Stimulated activated CD4-positive, alpha-beta T cell treated with anti-CD3 and anti-CD28 coated beads, Interleukin-4, amount 100 ng/mL, for 1 hour (primary cell): ENCODE results near the gene TMEM238.
"Not testable (repeated sequence)": the region's sequence is repeated elsewhere in the genome, so short reads cannot be mapped to it uniquely, and the experiment has no call there.

Experiments
- DNase-seq: peaks from one replicate; pipeline ENCODE4 v3.0.0-alpha.2; 2020

Gene TMEM238, protein sequence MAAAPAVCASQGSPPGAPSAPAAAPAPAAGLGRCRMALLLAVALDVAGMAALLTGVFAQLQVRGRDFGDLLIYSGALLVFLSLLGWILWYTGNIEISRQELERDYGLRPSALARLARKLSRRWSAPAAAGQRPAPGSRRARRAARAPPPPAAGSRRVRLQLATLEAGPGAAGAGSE

DNA sequence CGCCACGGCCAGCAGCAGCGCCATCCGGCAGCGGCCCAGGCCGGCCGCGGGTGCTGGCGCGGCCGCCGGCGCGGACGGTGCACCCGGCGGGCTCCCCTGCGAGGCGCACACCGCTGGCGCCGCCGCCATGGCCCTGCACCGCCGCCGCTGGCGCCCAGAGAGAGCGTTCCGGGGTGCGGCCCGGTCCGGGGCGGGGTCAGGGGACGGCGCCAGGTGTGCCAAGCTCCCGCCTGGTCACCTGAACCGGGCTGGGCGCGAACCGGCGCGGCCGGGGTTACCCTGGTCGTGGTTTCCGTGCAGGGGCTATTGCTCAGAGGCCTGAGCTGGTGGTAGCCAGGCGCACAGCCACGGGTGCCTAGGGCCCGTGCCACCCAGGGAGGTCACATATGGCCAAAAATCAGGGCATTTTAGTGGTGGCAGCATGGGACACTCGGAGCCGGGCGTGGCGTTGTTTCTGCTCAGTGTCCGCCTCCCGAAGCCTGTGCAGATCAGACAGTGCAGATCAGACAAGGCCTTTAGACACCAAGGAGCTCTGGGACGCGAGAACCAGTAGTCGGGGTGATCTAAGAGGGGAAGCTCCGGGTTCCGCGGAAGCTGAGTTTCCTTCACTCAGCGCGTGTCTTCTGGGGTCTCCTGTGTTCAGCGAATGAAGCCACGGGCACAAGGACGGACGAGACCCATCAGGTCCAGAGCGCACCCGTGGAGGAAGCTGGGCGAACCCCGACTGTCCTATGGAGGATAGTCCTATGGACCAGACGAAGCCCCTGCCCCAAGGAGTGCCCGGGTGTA, at the start of gene TMEM238:
TMEM238 (minus strand) TSS at position 162 of the 789 bp plus-strand sequence; CDS start at position 129, 33 bp downstream.
- DNase-seq: peak; percentile 50

DNA sequence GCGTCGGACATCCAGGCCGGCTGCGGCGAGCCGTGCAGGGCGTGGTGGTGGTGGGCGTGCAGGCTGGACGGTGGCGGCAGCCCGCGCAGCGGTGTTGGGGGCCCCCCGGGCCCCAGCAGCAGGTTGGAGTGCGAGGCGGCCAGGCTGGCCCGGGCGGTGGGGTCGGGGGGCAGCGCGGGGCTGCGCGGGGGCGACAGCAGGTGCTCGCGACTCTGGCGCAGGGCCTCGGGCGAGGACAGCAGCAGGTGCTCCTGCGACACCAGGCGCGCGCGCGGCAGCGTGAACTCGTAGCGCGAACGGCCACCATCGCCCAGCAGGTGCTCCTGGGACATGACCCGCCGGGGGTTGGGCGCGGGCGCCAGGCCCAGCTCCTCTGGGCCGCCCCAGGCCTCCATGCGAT, 49.2 kb upstream of the TMEM238 start:
- DNase-seq: no peak

DNA sequence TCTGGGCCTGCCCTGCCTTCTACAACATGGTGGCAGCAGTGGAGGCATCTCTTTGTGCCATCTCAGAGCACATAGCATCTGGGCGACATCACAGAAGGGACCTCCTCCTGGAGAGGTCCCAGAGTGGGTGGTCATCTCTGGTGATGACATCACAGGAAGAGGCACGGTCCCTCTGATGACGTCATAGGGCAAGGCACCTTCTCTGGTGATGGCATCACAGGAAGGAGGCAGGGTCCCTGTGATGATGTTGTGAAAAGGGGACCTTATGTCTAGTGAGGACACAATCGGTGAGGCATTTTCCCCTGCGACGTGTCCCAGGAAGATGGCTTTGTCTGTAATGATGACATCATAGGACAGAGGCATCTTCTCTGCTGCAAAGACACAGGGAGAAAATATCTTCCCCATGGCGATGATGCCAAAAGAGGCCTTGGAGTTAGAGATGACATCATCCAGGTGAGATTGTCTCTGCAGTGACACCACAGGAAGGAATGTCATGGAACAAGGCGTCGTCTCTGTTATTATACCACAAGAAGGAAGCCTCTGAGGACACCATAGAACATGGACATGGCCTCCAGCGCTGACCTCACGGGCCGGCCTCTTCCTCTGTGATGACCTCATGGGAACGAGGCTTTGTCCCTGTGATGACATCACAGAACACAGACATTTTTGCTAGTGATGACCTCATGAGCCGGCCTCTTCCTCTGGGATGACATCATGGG, 48.3 kb upstream of the TMEM238 start:
- no peak for DNase-seq

GRCh38 chr19:55431183-55431582, 47.1 kb upstream of the TMEM238 start:
- DNase-seq: no peak

DNA sequence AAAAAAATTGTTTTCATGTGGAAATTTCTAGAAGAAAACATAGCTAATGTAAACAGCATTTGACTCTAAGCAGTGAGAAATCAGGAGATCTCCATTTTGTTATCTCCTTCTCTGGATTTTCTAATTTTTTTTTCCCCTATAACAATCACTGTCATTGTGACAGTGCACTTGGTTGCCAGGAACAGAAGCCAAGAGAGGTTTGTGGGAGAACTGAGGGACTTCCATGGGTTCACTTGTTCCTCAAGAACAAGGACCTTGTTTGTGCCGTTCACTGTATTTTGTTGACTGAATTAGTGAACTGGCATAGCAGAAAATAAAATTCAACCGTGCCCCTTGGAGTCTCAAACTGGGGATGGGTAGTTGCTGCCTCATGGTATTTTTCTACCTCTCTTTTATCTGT, 42.0 kb upstream of the TMEM238 start:
- no peak for DNase-seq

DNA sequence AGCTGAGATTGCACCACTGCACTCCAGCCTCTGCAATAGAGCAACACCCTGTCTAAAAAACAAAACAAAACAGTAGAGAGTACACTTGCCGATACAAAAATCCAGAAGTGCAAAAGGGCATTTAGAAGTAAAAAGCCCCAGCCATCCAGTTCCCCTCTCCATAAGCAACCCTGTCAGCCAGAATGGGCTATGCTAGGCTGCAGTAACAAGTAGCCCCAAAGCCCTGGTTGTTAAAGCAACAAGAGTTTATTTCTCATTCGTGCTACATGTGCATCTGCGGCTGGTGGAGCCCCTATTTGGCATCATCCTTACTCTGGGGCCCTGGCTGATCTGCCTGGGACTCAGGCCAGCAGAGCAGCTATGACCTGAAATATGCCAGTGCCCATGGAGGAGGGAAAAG, 40.4 kb upstream of the TMEM238 start:
- DNase-seq: no peak

GRCh38 chr19:55423225-55424005, 39.3 kb upstream of the TMEM238 start:
- DNase-seq: no peak

DNA sequence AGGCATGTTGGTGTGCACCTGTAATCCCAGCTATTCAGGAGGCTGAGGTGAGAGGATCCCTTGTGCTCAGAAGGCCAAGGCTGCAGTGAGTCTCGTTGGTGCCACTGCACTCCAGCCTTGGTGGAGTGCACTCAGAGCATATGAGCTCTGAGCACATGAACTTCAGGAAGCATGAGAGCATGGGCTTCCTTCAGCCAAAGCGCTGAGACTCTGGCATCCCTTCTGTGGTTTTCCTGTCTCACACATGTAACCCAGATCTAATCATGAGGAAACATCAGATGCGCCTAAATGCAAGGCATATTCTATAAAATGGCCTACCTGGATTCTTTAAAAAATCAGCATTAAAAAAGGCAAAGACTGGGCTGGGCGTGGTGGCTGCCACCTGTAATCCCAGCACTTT, 37.2 kb upstream of the TMEM238 start:
- not testable (repeated sequence) for DNase-seq

DNA sequence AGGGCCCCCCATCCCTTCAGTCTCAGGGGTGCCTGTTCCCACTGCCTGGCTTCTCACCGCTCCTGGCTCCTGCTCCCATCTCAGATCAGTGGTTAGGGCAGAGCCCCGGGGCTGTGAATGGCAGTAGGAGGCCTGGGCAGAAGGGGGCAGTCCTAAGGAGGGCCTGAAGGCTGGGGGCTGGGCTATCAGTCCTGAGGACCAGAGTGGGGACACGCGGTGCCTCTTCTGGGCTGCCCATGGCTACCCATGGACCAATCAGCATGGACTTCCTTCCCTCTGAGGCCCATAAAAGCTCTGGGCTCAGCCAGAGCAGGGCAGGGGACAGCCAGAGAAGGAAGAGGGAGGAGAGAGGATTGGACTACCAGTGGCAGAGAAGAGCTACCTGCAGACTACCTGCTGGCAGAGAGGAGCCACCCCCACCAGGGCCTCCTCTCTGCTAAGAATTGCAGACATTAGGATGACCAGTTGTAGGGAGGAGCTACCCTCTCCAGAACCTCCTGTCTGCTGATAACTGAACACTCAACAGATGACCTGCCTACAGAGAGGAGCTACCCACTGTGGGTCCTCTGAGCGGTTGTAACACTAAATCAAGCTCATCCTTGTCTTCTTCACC, 35.6 kb upstream of the TMEM238 start:
- DNase-seq: no peak

- no peak for DNase-seq
These were observed 35.0 kb upstream of the TMEM238 start for GRCh38 chr19:55419103-55419502.

GRCh38 chr19:55418185-55418584, 34.1 kb upstream of the TMEM238 start:
- peak; percentile 43 for DNase-seq

DNA sequence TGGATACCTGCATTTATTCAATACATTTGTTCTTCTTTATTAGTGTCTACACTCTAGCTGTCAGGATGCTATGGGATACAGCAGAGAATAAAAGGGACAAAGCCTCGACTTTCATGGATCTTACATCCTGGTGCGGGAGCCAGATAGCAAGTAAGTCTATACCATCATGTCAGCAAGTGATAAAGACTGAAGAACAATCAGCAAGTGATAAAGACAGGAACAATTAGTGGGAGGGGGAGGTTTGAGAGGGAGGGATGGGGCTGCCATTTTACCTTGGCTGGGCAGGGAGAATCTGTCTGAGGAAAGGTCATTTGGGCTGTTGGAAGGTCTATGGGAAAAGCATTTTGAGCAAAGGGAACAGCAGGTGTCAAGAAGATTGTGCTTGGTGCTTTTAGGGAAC, 26.1 kb upstream of the TMEM238 start:
- no peak for DNase-seq

GRCh38 chr19:55409179-55409578, 25.1 kb upstream of the TMEM238 start:
- DNase-seq: not testable (repeated sequence)

- DNase-seq: no peak
These were observed 24.4 kb upstream of the TMEM238 start for GRCh38 chr19:55408533-55408872.

- peak; percentile 95 for DNase-seq
These were observed 23.9 kb upstream of the TMEM238 start for GRCh38 chr19:55407800-55408532.

- not testable (repeated sequence) for DNase-seq
These were observed 23.4 kb upstream of the TMEM238 start, which contains the start of gene UBE2S for GRCh38 chr19:55407550-55407799. Gene UBE2S, minus strand, starts transcription at chr19:55407788. Its CDS starts 199 bp downstream, at chr19:55407589.

GRCh38 chr19:55406826-55407549, 22.9 kb upstream of the TMEM238 start:
- peak; percentile 36 for DNase-seq

DNA sequence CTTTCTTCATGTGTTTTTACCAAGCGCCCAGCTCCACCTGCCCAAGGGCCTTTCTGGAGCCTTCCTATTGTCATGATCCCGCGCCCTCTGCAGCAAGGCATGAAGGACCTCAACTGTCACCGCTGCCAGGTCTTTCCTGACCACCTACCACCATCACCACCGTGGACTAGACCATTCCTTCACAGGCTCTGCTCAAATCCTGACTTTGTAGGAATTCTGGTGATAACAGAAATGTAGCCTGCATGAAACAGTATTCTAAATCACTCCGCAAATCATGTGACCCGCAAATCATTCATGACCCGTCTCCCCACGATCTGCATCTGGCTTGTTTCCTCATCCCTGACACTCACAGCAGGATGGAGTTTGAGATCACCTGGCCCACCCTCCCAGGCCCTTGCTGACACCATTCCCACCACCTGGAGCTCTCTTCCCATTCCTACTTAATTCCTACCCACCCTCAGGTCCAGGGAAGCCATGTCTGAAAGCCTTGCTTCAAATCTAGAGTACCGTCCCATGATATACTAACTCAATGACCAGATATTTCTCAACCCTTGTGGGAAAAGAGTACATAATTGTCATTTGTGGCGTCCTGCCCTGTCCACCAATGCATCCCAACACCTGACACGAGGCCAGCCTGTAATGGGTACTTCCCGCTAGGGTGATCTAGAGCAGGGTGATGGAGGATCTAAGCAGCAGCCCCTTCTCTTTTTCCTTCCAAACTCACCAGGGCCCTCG, 22.2 kb upstream of the TMEM238 start:
- DNase-seq: no peak

DNA sequence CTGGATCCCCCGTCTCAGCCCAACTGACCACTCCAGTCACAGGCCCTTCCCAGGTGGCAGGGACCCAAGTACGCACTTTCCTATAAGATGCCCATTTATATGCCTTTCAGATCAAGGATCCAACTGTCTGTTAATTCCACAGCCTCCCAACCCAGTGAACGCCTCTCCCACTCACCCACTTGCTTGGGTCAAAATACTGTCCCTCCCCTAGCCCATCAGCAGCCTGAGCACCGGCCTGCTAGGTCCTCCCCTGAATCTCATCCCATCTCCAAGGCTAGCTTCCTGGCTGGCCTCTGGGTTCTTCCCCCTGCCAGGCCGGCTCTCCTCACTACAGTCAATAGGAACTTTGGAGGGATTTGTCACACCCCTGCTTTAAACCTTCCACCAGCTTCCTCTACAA, 21.5 kb upstream of the TMEM238 start:
- DNase-seq: no peak

GRCh38 chr19:55402509-55402908, 18.4 kb upstream of the TMEM238 start:
- no peak for DNase-seq

DNA sequence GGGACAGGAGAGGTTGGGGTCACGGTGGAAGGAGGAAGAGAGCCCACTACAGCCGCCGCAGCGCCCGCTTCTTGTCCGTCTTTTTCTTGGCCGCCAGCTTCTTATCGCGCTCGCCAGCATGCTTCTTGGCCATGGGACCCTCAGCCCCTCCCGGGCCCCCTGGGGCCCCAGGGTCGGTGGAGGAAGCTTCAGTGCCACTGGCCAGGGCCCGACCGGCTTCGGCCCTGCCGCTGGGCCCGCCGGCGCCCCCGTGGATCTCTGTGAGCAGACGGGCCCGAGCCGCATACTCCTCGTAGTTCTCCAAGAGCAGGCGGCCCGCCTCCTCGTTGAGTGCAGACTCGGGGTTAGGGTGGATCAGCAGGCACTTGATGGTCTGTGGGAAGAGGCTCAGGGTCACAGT, 17.3 kb upstream of the TMEM238 start:
- not testable (repeated sequence) for DNase-seq
